Endothelial cell (in vitro differentiated cells): ENCODE measurements around the gene FXYD2. TPM values are rescaled to one million over a fixed set of nuclear protein-coding genes. Genes with fewer than 3 reads are reported as not detected.

Experiments used
- DNase-seq: peaks from one replicate; pipeline ENCODE4 v3.0.0; 2021; ENCODE audit warnings: low spot score
- H3K27ac Mint-ChIP-seq: one replicate; pipeline ENCODE4 v1.8.0; 2021; ENCODE audit warnings: mixed read lengths, inconsistent platforms; ENCODE audit not compliant: unreplicated experiment
- H3K27me3 Mint-ChIP-seq: one replicate; pipeline ENCODE4 v1.8.0; 2021; ENCODE audit warnings: mild to moderate bottlenecking, moderate library complexity, mixed read lengths, inconsistent platforms; ENCODE audit not compliant: unreplicated experiment
- H3K36me3 Mint-ChIP-seq: one replicate; pipeline ENCODE4 v1.8.0; 2021; ENCODE audit warnings: mild to moderate bottlenecking, low read depth, mixed read lengths, inconsistent platforms; ENCODE audit not compliant: unreplicated experiment
- H3K4me1 Mint-ChIP-seq: one replicate; pipeline ENCODE4 v1.8.0; 2021; ENCODE audit warnings: mild to moderate bottlenecking, mixed read lengths, inconsistent platforms; ENCODE audit not compliant: unreplicated experiment
- H3K4me3 Mint-ChIP-seq: one replicate; pipeline ENCODE4 v1.8.0; 2021; ENCODE audit warnings: mild to moderate bottlenecking, mixed read lengths, inconsistent platforms; ENCODE audit not compliant: unreplicated experiment
- H3K9me3 Mint-ChIP-seq: one replicate; pipeline ENCODE4 v1.8.0; 2021; ENCODE audit warnings: mixed read lengths, inconsistent platforms; ENCODE audit not compliant: unreplicated experiment
- total RNA-seq: library from RNA; stranded (reverse); fragmentation: NEBNext Ultra II Directional; extraction: Animal tissue kit (Norgen Biotek cat#: 25700); gene quantifications from one replicate; pipeline ENCODE4 v1.2.1, GENCODE V29; 2021; ENCODE audit not compliant: unreplicated experiment
- TF ChIP-seq, protein P1 (sequence below): fragments of 200-600 bp; sonication (generic); IDR thresholded peaks from one replicate; pipeline ENCODE4 v1.5.0; 2021; ENCODE audit warnings: antibody characterized with exemption; ENCODE audit not compliant: unreplicated experiment

Gene FXYD2
- total RNA-seq, 1 donor from 2014 or later, result not detected

DNA sequence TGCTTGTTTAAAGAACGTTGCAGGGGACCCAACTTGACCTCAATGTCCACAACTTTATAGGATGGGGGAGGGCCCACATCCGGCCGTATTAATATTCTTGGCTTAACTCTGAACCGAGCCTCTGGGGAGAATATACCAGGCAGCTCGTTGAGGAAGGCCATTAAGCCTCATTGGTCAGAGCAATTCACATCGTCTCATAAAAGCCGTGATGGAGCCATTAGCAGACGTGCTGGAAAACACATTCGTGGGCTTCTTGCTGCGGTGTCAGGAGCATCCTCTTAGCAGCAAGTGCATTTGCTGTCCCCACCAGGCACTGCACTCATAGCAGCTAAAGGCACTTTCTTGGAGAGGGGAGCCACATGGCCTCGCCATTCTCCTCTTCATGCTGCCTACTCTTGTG, 42.4 kb downstream of the FXYD2 start:
- H3K4me1 Mint-ChIP-seq, result no peaks in the 10 kb centered on the region
- TF ChIP-seq, protein P1, sequence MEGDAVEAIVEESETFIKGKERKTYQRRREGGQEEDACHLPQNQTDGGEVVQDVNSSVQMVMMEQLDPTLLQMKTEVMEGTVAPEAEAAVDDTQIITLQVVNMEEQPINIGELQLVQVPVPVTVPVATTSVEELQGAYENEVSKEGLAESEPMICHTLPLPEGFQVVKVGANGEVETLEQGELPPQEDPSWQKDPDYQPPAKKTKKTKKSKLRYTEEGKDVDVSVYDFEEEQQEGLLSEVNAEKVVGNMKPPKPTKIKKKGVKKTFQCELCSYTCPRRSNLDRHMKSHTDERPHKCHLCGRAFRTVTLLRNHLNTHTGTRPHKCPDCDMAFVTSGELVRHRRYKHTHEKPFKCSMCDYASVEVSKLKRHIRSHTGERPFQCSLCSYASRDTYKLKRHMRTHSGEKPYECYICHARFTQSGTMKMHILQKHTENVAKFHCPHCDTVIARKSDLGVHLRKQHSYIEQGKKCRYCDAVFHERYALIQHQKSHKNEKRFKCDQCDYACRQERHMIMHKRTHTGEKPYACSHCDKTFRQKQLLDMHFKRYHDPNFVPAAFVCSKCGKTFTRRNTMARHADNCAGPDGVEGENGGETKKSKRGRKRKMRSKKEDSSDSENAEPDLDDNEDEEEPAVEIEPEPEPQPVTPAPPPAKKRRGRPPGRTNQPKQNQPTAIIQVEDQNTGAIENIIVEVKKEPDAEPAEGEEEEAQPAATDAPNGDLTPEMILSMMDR, result no peak

DNA sequence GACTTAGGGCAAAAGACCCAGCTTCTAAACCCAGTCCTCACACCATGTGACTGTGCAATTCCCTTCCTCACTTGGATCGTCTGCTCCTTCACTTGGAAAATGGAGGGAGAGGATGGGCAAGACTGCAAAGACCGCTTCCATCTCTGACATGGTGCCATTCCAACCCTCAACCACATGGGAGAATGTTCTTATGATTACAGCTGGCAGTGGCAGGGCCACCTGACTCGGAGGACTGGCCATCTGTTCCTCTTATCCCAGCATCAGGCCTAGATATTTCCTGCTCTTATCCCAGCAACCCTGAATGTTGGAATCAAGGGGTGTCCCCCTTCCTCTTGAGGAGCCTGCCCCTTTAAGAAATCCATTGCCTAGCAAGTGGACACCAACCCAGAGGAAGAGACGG, 42.9 kb downstream of the FXYD2 start:
- no peak overlapping the region for H3K27ac Mint-ChIP-seq
- no peaks in the 10 kb centered on the region for H3K36me3 Mint-ChIP-seq
- no peaks in the 10 kb centered on the region for H3K4me1 Mint-ChIP-seq
- H3K27me3 Mint-ChIP-seq, result peaks cover 6% of the 10 kb centered on the region
- no peaks in the 10 kb centered on the region for H3K9me3 Mint-ChIP-seq
- TF ChIP-seq, protein P1, result no peak
- no peak overlapping the region for H3K4me3 Mint-ChIP-seq
- no peak for DNase-seq

More for the DNA sequence above, 42.4 kb downstream of the FXYD2 start:
- Mint-ChIP-seq H3K27me3 (peaks cover 6% of the 10 kb centered on the region), H3K27ac (no peak overlapping the region), H3K36me3 (no peaks in the 10 kb centered on the region), H3K9me3 (no peaks in the 10 kb centered on the region), H3K4me3 (no peak overlapping the region)
- DNase-seq, result no peak

DNA sequence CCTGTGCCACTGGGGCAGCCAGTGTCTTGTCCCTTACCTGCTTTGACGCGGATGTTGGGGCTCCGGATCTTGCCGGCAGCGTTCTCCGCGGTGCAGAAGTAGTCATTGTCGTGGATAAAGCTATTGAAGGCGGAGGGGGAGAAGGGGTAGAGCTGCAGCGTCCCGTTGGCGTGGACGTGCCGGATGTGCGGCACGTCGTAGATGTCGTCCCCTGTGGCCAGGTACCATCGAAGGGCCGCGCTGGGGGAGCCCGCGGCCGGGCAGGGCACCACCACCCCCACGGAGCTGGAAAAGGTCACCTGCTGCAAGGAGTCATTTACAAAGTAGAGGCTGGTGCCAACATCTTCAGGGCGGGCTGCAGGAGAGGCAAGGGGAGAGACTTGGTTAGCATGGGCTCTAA, 44.1 kb downstream of the FXYD2 start:
- Mint-ChIP-seq H3K27ac (no peak overlapping the region), H3K27me3 (peaks cover 7% of the 10 kb centered on the region), H3K4me1 (no peaks in the 10 kb centered on the region), H3K36me3 (no peaks in the 10 kb centered on the region), H3K9me3 (no peaks in the 10 kb centered on the region), H3K4me3 (no peak overlapping the region)
- DNase-seq, result no peak
- TF ChIP-seq, protein P1, result no peak

DNA sequence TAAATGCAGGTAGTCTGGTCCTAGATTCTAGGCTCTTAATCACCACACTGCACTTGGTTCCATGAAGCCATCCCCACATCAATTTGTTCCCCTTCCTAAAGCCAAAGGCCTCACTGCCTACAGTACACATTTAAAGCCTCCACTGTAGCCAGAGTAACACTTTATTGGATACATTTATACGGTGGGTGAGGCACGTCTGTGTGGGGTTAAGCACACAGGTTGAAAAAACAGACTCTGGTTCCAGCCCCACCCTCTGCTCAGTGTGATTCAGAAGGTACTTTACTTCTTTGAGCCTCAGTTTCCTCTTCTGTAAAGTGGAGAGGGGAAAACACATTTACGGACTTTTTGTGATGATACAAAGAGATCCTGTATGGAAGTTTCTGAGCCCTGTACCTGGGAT, 50.0 kb downstream of the FXYD2 start:
- DNase-seq, result no peak
- H3K4me1 Mint-ChIP-seq, result no peaks in the 10 kb centered on the region
- H3K4me3 Mint-ChIP-seq, result no peak overlapping the region
- H3K27ac Mint-ChIP-seq, result no peak overlapping the region
- peaks cover 6% of the 10 kb centered on the region for H3K27me3 Mint-ChIP-seq
- no peaks in the 10 kb centered on the region for H3K9me3 Mint-ChIP-seq
- no peaks in the 10 kb centered on the region for H3K36me3 Mint-ChIP-seq
- TF ChIP-seq, protein P1, result no peak

DNA sequence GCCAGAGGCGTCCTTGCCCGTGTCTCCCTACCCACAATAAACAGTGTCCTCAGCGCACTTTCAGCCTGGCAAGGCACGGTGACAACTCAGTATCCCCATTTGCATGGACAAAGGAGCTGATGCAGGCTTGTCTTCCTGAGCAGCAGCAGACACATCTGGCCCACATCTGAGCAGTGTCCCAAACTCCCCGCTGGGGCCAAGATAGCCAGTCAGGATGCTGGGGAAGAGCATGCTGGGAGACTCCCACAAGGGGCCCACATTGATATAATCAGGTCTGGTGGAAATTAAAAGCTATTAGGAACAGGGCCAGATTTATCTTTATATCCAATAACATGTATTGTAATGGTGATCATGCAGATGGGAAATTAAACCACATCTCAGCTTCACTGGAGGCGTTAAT, 52.2 kb downstream of the FXYD2 start:
- H3K36me3 Mint-ChIP-seq, result no peaks in the 10 kb centered on the region
- H3K27ac Mint-ChIP-seq, result no peak overlapping the region
- H3K27me3 Mint-ChIP-seq, result peaks cover 6% of the 10 kb centered on the region
- no peak for DNase-seq
- H3K4me1 Mint-ChIP-seq, result no peaks in the 10 kb centered on the region
- H3K4me3 Mint-ChIP-seq, result no peak overlapping the region
- no peaks in the 10 kb centered on the region for H3K9me3 Mint-ChIP-seq
- TF ChIP-seq, protein P1, result no peak
